ENCODE results near the gene FOXO3. TPM values are rescaled to one million over a fixed set of nuclear protein-coding genes. Genes with fewer than 3 reads are reported as not detected.

The FOXO3 gene
- total RNA-seq, 1 donor from 2014 or later: 5.9 TPM

DNA sequence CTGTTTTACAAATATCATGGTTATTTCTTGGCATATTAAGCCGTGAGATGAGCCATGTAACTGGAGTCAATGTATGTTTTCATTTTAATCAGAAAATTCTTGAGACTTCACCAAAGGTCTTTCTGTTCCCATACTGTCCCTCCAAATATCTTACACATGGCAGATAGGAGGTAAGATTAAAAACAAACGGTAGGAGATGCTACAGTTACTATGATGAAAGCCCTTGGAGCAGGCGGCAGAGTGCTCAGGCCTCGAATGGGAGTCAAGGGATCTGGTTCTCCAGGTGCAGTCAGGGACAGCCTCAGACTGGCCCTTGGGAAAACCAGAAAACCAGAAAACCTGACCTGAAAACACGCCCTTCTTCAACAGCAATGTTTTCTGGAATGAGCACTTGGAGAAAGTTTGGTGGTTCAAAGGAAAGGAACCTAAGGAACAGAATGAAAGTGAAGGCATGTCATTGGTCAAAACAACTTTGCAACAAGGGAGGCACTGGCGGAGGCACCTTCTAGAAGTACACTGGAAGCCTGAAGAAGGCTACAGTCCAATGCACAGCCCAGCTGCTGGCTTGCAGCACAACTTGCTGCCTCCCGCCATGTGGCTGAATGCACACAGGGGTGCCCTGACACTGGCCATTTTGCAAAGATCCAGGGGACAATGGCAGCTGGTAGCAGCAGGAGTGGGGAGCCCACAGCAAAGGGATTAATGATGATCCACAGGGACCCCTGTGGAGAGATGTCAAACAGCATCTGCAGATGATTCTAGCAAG, 17.4 kb upstream of the FOXO3 start:
- Mint-ChIP-seq H3K4me1 (peaks cover 9% of the 10 kb centered on the region), H3K9me3 (peaks cover 7% of the 10 kb centered on the region), H3K36me3 (ENCODE audit: low read depth) (no peaks in the 10 kb centered on the region), H3K27me3 (peaks cover 46% of the 10 kb centered on the region), H3K27ac (no peak overlapping the region), H3K4me3 (no peak overlapping the region)
- intact Hi-C loops (cut with micrococcal nuclease): no loop called here
- DNase-seq: no peak

DNA sequence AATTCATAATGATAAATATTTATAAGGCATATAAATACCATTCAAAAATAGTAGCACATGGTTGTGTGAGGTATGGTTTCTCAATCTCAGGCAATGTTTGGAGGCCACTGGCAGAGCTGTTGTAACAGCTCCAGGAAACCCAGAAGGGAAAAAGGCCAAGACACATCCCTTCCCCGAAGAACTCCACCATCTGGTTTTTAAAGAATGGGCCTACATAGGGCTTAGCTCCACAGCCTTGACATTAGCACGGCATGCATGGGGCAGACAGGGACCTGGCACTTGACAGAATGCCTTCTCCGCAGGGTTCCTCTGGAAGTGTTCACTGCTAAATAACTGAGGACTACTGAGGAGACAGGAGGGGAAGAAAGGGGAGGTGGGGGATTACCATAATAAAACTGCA, 16.1 kb upstream of the FOXO3 start:
- Mint-ChIP-seq H3K27ac (no peak overlapping the region), H3K36me3 (ENCODE audit: low read depth) (no peaks in the 10 kb centered on the region), H3K9me3 (peaks cover 4% of the 10 kb centered on the region), H3K4me3 (no peak overlapping the region), H3K27me3 (peaks cover 40% of the 10 kb centered on the region), H3K4me1 (peaks cover 9% of the 10 kb centered on the region)
- intact Hi-C loops (cut with micrococcal nuclease): no loop called here
- DNase-seq: no peak

DNA sequence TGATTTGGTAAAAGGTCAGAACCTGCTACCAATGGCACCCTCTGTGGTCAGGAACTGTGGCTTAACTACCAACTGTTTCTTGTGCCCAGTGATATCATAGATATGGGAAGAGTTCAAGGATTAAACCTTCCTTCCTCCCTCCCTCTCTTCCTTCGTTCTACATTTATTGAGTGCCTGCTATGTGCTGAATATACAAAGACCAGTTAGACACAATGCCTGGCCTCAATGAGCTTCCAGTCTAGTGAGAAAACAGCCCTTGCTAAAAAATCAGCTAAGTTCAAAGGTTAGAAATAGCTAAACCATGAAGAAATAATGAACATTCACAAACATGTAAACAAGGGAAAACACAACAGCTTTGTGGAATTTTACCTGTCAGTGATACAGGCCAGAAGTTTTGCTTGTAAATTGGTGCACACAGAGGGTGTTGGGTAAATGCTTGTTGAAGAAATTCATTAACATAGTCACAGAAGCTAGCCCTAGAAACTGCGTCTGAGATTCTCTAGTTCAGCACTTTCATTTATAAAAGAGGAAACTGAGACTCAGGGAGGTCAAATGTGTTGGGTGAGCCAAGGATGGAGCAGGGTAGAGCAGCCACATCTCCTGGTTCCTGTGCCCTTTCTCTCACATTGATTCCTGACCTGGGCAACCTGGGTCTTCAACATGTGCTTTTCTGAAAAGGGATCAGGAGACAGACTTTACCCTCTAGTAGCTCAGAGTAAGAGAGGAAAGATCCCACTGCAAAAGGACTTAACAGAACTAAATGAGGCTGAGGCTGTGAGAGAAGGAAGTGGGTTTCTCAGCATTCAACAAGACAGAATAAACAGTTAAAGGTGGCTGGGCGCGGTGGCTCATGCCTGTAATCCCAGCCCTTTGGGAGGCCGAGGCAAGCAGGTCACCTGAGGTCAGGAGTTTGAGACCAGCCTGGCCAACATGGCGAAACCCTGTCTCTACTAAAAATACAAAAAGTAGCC, 14.4 kb upstream of the FOXO3 start:
- peaks cover 9% of the 10 kb centered on the region for H3K4me1 Mint-ChIP-seq
- intact Hi-C loops (cut with micrococcal nuclease): no loop called here
- H3K9me3 Mint-ChIP-seq: no peaks in the 10 kb centered on the region
- H3K27me3 Mint-ChIP-seq: peaks cover 30% of the 10 kb centered on the region
- no peak overlapping the region for H3K4me3 Mint-ChIP-seq
- no peak overlapping the region for H3K27ac Mint-ChIP-seq
- DNase-seq: no peak
- H3K36me3 Mint-ChIP-seq (ENCODE audit: low read depth): no peaks in the 10 kb centered on the region

- Mint-ChIP-seq H3K27me3 (peaks cover 36% of the 10 kb centered on the region), H3K4me1 (peaks cover 2% of the 10 kb centered on the region), H3K4me3 (no peak overlapping the region), H3K9me3 (no peaks in the 10 kb centered on the region), H3K27ac (no peak overlapping the region), H3K36me3 (ENCODE audit: low read depth) (no peaks in the 10 kb centered on the region)
- no peak for DNase-seq
- intact Hi-C loops (cut with micrococcal nuclease): no loop called here
These were observed 11.5 kb upstream of the FOXO3 start for GRCh38 chr6:108549241-108549640.

- intact Hi-C loops (cut with micrococcal nuclease): loop anchor here (10.0 kb wide), 1 partner anchor 935 kb away; the partner anchor contains the start of gene ZBTB24
- Mint-ChIP-seq H3K4me1 (peaks cover 2% of the 10 kb centered on the region), H3K27ac (no peak overlapping the region), H3K4me3 (no peak overlapping the region), H3K36me3 (ENCODE audit: low read depth) (no peaks in the 10 kb centered on the region), H3K9me3 (no peaks in the 10 kb centered on the region), H3K27me3 (peaks cover 37% of the 10 kb centered on the region)
- no peak for DNase-seq
These were observed 11.0 kb upstream of the FOXO3 start for GRCh38 chr6:108549741-108550140.

GRCh38 chr6:108550256-108550655, 10.5 kb upstream of the FOXO3 start:
- Mint-ChIP-seq H3K27ac (no peak overlapping the region), H3K4me3 (no peak overlapping the region), H3K36me3 (ENCODE audit: low read depth) (no peaks in the 10 kb centered on the region), H3K4me1 (peaks cover 2% of the 10 kb centered on the region), H3K9me3 (no peaks in the 10 kb centered on the region), H3K27me3 (peaks cover 40% of the 10 kb centered on the region)
- intact Hi-C loops (cut with micrococcal nuclease): loop anchor here (10.0 kb wide), 1 partner anchor 935 kb away; the partner anchor contains the start of gene ZBTB24
- no peak for DNase-seq

GRCh38 chr6:108555399-108556052, 5.2 kb upstream of the FOXO3 start:
- no peak overlapping the region for H3K4me3 Mint-ChIP-seq
- no peaks in the 10 kb centered on the region for H3K9me3 Mint-ChIP-seq
- H3K27me3 Mint-ChIP-seq: peaks cover 43% of the 10 kb centered on the region
- no peak overlapping the region for H3K27ac Mint-ChIP-seq
- intact Hi-C loops (cut with micrococcal nuclease): loop anchor here (5.0 to 10.0 kb wide), 4 partner anchors 342 to 929 kb away; partner anchors contain the start of genes SCML4 and ZBTB24
- DNase-seq: no peak
- no peaks in the 10 kb centered on the region for H3K36me3 Mint-ChIP-seq (ENCODE audit: low read depth)
- peaks cover 9% of the 10 kb centered on the region for H3K4me1 Mint-ChIP-seq

- H3K9me3 Mint-ChIP-seq: no peaks in the 10 kb centered on the region
- DNase-seq: no peak
- H3K4me1 Mint-ChIP-seq: peaks cover 9% of the 10 kb centered on the region
- H3K36me3 Mint-ChIP-seq (ENCODE audit: low read depth): no peaks in the 10 kb centered on the region
- H3K27me3 Mint-ChIP-seq: peaks cover 43% of the 10 kb centered on the region
- no peak overlapping the region for H3K27ac Mint-ChIP-seq
- peak overlapping the region; percentile 2 for H3K4me3 Mint-ChIP-seq
- intact Hi-C loops (cut with micrococcal nuclease): loop anchor here (5.0 to 10.0 kb wide), 4 partner anchors 341 to 929 kb away; partner anchors contain the start of genes SCML4 and ZBTB24
These were observed 4.5 kb upstream of the FOXO3 start for GRCh38 chr6:108556250-108556649.

DNA sequence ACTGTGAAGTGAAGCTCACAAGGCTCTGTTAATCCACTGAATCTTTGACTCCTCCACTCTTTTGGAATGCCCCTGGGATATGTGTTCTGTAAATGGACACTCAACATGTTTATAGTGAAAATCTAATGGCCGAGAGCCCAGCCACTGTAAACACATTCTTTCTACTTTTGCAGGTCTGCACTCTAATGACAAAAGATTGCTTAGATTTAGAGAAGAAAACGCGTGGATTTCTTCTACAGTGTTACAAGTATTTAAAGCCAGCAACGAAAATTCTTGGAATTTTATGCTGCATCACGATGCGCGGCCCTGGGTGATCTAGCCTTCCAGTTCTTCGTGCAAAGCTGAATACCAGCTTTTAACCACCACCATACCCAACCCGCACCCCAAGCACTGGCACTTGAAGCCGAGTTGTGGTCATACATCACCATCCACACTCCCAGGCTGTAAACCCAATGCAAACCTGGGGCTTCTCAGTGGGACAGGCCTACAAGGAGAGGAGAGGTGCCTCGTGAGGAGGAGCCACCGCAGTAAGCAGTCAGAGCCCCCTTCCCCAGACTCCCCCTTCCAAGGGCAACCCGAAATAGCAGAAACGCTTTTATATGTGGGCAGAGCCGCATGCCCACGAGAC, 3.7 kb upstream of the FOXO3 start:
- peak overlapping the region; percentile 88 for H3K4me3 Mint-ChIP-seq
- H3K27ac Mint-ChIP-seq: peak overlapping the region; percentile 78
- H3K4me1 Mint-ChIP-seq: peaks cover 10% of the 10 kb centered on the region
- intact Hi-C loops (cut with micrococcal nuclease): loop anchor here (5.0 to 10.0 kb wide), 4 partner anchors 340 to 928 kb away; partner anchors contain the start of genes SCML4 and ZBTB24
- peaks cover 4% of the 10 kb centered on the region for H3K36me3 Mint-ChIP-seq (ENCODE audit: low read depth)
- H3K9me3 Mint-ChIP-seq: no peaks in the 10 kb centered on the region
- H3K27me3 Mint-ChIP-seq: peaks cover 44% of the 10 kb centered on the region
- DNase-seq: no peak

DNA sequence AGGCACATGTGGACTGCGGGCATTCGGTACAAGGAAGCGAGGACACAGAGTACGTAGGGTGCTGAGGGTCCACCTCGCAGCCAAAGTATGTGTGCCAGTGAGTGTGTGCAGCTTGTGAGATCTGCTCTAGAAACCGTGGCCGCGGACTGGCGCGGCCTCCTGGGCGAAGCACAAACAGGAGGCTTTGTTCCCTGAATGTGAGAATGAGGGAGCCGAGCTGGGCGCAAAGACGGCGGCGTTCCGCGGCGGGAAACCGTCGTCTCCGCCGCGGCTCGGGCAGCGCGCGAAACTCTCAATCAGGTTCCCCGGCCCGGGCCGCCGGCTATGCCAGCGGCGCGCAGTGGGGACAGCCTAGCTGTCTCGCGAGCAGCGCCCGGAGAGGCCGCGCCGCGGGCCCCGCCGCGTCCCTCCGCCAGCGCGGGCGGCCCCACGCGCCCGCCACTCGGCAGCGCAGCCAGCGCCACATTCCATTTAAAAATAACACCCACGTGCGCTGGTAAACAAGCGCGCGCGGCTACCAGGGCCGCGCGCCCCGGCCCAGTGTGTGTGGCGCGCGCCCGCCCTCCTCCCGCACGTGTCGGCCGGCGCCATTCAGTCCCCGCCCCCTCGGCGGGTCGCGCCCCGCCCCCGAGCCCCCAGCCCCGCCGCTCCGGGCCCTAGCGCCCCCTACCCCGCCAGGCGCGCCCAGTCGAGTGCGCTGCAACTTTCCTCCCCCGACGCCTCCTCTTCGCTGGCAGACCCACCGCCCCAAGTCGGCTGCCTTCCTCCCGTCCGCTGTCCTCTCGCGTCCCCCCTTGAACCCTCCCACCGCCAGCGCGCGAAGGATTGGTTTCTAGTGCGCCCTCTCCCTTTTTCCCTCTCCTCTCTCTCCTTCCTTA, 3.0 kb upstream of the FOXO3 start:
- H3K9me3 Mint-ChIP-seq: no peaks in the 10 kb centered on the region
- H3K36me3 Mint-ChIP-seq (ENCODE audit: low read depth): peaks cover 9% of the 10 kb centered on the region
- peak overlapping the region; percentile 88 for H3K4me3 Mint-ChIP-seq
- H3K4me1 Mint-ChIP-seq: peaks cover 16% of the 10 kb centered on the region
- H3K27me3 Mint-ChIP-seq: peaks cover 45% of the 10 kb centered on the region
- peak overlapping the region; percentile 93 for H3K27ac Mint-ChIP-seq
- intact Hi-C loops (cut with micrococcal nuclease): loop anchor here (1.0 to 10.0 kb wide), 12 partner anchors 225 to 927 kb away; partner anchors contain the start of genes ARMC2, SCML4, SEC63 and SESN1
- DNase-seq: peak; percentile 89

DNA sequence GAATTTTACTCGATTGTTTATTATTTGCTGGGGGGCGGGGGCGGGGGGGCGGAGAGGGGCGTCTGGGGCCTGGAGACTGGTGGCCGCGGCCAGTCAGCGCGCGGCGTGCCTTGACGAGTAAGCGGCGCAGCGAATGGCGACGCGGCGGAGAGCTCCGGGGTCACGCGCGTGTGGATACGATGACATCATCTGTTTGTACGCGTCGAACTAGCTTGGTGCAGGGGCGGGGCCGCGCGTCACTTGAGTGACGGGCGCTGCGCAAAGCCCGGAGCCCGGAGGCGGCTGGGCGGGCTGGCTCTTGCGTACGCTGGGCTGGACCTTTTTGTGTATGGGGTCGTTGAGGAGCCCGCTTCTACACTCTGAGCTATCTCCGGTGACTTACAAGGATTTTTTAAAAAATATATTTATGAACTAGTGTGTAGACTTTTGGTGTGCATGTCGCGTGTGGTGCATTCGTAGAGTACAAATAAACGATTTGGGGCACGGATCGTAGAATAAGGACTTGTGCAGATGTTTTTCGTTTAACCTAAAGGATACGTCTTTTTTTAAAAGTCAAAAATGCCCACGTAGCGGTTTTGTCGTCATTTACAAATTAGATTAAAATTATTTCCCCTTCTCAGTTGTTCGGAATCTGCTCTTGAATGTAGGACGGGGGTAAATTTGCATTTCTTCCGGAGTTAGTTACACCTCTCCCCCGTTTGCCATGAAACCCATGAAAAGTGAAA, 2.2 kb upstream of the FOXO3 start:
- peaks cover 19% of the 10 kb centered on the region for H3K4me1 Mint-ChIP-seq
- peak; percentile 99 for DNase-seq
- intact Hi-C loops (cut with micrococcal nuclease): loop anchor here (1.0 to 10.0 kb wide), 13 partner anchors 224 to 926 kb away; partner anchors contain the start of genes ARMC2, SCML4, SEC63 and SESN1
- no peaks in the 10 kb centered on the region for H3K9me3 Mint-ChIP-seq
- peaks cover 44% of the 10 kb centered on the region for H3K27me3 Mint-ChIP-seq
- H3K36me3 Mint-ChIP-seq (ENCODE audit: low read depth): peaks cover 9% of the 10 kb centered on the region
- H3K27ac Mint-ChIP-seq: peak overlapping the region; percentile 93
- peak overlapping the region; percentile 88 for H3K4me3 Mint-ChIP-seq
